ENCODE data around the gene SSB. TPM values are rescaled to one million over a fixed set of nuclear protein-coding genes. Genes with fewer than 3 reads are reported as not detected.

Gene SSB
- polyA plus RNA-seq, 1 donor from 2014 or later = 214 TPM

DNA sequence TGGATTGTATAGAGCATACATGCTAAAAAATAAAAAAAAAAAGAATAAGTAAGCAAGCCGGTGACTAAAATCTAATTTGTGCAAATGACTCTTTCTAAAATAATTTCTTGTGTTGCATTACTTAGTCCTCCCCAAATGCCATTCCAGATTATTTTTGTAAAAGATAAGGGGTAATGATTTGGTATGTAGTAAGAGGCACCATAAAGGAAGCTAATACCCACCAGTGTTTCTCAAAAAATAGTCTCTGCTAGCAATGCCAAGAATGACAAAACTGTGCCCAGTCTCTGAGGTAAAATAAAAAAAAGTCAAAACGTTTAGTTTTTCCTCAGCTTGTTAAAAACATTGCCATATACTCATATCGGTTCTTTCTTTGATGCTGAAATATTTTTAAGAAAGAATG lies 23.4 kb downstream of the SSB start:
- TF ChIP-seq RAD21 (conservative IDR thresholded peaks at IDR 0.05) = no peak
- Histone ChIP-seq H3K9me2 (ENCODE audit: insufficient read depth, low read length) (no peaks in the 10 kb centered on the region), H3K4me2 (ENCODE audit: low read length) (no peak overlapping the region), H3K27me3 (ENCODE audit: insufficient read depth, low read depth, low read length) (no peaks in the 10 kb centered on the region), H4K20me1 (ENCODE audit: insufficient read depth) (no peaks in the 10 kb centered on the region), H3K36me3 (ENCODE audit: insufficient read depth, low read length) (no peaks in the 10 kb centered on the region), H3K79me2 (replicated peaks; ENCODE audit: insufficient read depth, low read length) (peaks cover 22% of the 10 kb centered on the region), H2AFZ (ENCODE audit: low read depth, low read length) (no peak overlapping the region), H3K4me3 (ENCODE audit: low read length) (no peak overlapping the region), H3K9ac (ENCODE audit: low read length) (no peak overlapping the region), H3K9me3 (ENCODE audit: low read length) (no peaks in the 10 kb centered on the region), H3K27ac (ENCODE audit: low read length) (no peak overlapping the region), H3F3A (ENCODE audit: insufficient read depth, low read length, poor library complexity, severe bottlenecking) (no peaks in the 10 kb centered on the region)

DNA sequence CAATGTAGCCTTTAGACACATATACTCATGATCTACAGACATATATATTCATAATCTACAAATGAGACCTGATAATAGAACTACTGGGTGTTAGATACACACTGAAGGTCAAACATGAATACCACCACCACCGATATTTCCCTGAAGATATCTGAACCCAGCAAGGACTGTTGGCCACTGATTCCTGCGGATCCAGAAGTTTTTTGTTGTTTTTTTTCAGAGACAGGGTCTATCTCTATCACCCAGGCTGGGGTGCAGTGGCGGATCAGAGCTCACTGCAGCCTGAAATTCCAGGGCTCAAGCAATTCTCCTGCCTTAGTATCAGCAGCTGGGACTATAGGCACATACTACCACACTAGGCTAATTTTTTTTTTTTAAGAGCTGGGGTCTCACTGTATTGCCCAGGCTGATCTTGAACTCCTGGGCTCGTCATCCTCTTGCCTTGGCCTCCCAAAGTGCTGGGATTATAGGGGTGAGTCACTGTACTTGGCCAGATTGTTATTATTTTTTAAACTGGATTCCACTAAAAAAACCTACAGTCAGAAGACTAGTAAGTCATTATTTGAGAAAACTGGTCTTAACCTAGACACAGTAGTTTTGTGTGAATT lies 24.2 kb downstream of the SSB start:
- H3K4me2 ChIP-seq (ENCODE audit: low read length) = no peak overlapping the region

More for the DNA sequence above, 24.2 kb downstream of the SSB start:
- Histone ChIP-seq H4K20me1 (ENCODE audit: insufficient read depth) (no peaks in the 10 kb centered on the region), H3K36me3 (ENCODE audit: insufficient read depth, low read length) (no peaks in the 10 kb centered on the region), H2AFZ (ENCODE audit: low read depth, low read length) (no peak overlapping the region), H3K9me2 (ENCODE audit: insufficient read depth, low read length) (no peaks in the 10 kb centered on the region), H3K79me2 (replicated peaks; ENCODE audit: insufficient read depth, low read length) (peaks cover 22% of the 10 kb centered on the region), H3K27ac (ENCODE audit: low read length) (no peak overlapping the region), H3K4me3 (ENCODE audit: low read length) (no peak overlapping the region), H3K9ac (ENCODE audit: low read length) (no peak overlapping the region), H3F3A (ENCODE audit: insufficient read depth, low read length, poor library complexity, severe bottlenecking) (no peaks in the 10 kb centered on the region), H3K27me3 (ENCODE audit: insufficient read depth, low read depth, low read length) (no peaks in the 10 kb centered on the region), H3K9me3 (ENCODE audit: low read length) (no peaks in the 10 kb centered on the region)
- TF ChIP-seq TAF1 (IDR thresholded peaks at IDR 0.05; ENCODE audit: low read depth) = no peak
- TF ChIP-seq, protein P1, sequence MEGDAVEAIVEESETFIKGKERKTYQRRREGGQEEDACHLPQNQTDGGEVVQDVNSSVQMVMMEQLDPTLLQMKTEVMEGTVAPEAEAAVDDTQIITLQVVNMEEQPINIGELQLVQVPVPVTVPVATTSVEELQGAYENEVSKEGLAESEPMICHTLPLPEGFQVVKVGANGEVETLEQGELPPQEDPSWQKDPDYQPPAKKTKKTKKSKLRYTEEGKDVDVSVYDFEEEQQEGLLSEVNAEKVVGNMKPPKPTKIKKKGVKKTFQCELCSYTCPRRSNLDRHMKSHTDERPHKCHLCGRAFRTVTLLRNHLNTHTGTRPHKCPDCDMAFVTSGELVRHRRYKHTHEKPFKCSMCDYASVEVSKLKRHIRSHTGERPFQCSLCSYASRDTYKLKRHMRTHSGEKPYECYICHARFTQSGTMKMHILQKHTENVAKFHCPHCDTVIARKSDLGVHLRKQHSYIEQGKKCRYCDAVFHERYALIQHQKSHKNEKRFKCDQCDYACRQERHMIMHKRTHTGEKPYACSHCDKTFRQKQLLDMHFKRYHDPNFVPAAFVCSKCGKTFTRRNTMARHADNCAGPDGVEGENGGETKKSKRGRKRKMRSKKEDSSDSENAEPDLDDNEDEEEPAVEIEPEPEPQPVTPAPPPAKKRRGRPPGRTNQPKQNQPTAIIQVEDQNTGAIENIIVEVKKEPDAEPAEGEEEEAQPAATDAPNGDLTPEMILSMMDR (IDR thresholded peaks at IDR 0.05; ENCODE audit: poor library complexity, severe bottlenecking) = no peak
- TF ChIP-seq EZH2 (IDR thresholded peaks at IDR 0.05; ENCODE audit: borderline replicate concordance, insufficient read depth, low read length, poor library complexity, severe bottlenecking) = no peak
- no peak for TF ChIP-seq EP300 (conservative IDR thresholded peaks at IDR 0.05; ENCODE audit: poor library complexity, severe bottlenecking)
- no peak for TF ChIP-seq MXI1 (conservative IDR thresholded peaks at IDR 0.05; ENCODE audit: poor library complexity, severe bottlenecking)
- TF ChIP-seq RAD21 (conservative IDR thresholded peaks at IDR 0.05) = no peak
- TF ChIP-seq SMC3 (conservative IDR thresholded peaks at IDR 0.05; ENCODE audit: poor library complexity) = no peak
- TF ChIP-seq, protein P2, sequence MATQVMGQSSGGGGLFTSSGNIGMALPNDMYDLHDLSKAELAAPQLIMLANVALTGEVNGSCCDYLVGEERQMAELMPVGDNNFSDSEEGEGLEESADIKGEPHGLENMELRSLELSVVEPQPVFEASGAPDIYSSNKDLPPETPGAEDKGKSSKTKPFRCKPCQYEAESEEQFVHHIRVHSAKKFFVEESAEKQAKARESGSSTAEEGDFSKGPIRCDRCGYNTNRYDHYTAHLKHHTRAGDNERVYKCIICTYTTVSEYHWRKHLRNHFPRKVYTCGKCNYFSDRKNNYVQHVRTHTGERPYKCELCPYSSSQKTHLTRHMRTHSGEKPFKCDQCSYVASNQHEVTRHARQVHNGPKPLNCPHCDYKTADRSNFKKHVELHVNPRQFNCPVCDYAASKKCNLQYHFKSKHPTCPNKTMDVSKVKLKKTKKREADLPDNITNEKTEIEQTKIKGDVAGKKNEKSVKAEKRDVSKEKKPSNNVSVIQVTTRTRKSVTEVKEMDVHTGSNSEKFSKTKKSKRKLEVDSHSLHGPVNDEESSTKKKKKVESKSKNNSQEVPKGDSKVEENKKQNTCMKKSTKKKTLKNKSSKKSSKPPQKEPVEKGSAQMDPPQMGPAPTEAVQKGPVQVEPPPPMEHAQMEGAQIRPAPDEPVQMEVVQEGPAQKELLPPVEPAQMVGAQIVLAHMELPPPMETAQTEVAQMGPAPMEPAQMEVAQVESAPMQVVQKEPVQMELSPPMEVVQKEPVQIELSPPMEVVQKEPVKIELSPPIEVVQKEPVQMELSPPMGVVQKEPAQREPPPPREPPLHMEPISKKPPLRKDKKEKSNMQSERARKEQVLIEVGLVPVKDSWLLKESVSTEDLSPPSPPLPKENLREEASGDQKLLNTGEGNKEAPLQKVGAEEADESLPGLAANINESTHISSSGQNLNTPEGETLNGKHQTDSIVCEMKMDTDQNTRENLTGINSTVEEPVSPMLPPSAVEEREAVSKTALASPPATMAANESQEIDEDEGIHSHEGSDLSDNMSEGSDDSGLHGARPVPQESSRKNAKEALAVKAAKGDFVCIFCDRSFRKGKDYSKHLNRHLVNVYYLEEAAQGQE (IDR thresholded peaks at IDR 0.05; ENCODE audit: borderline replicate concordance) = no peak
- TF ChIP-seq POLR2AphosphoS5 (IDR thresholded peaks at IDR 0.05) = no peak

Data from neural cell (in vitro differentiated cells).